NCI-H187 (cell line): ENCODE data around the gene IRX6.

Experiments
- DNase-seq, 2 experiments: peaks; one replicate each; lab custom pipeline; 2025; lab: John Stamatoyannopoulos, UW

IRX6 gene

DNA sequence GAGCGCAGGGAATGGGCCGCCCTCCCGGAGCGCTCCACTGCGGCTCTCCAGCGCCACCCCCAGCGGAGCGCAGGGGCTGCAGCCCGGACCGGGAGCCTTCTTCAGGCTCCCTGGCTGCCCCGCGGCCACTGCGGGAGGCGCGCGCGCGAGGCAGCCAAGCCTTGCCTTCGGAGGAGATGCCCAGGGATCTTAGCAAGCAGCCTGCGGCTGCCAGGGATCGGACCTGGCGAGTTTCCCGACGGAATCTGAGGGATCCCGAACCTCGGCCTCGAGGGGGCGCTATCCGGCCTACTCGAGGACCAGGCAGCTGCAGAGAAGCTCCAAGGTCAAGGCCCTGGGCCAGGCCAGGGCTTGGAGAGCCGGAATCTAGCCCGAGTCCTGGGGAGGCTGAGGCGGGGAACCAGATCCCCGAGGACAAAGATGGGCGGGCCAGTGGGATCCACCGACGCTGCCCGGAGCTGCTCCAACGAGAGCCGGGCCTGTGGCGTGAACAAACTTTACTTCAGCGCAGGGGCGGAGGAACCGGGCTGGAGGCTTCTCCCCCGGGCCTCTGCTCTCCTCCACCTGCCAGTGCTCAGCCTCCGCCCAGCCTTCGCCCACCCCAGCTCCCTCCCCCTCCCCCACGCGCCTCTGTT lies at the start of gene IRX6:
TSS of gene IRX6 (plus strand) at position 567 of the 635 bp plus-strand sequence. CDS start 889 bp downstream, outside the sequence.
- no peak for DNase-seq

DNA sequence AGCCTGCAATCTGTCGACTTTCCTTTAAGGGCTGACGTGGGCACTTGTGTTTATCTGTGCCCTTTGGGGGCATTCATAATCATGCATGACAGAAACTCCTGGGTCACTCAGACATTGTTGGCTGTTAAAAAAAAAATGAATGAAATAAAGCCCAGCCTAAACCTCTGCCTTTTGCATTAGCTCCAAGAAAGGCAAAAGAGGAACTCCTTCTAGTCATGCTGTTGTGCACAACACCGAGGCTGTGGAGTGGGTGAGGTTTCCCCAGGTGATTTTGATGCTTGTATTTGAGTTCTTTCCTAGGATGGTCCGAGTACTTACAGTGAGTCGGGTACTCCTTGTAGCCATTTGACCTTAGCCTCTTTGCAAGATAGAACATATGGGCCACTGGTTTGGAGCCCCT lies 49.6 kb upstream of the IRX6 start:
- DNase-seq: no peak

DNA sequence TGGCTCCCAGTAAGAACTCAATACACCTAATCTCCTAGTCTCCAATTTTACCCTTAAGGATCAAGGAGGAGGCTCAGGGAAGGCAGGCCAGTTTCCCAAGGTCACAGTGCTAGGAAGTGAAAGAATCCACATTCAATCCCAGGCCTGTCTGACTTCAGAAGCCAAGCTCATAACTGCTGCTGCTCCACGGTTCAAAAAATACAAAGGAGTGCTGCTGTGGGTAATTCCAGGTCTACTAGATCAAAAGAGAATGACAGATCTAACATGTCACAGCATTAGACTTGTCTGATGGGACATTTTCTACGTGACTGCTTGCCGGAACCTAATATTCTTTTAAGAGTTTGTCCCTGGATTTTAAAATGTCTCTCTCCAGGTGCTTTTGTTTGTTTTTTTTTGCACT lies 48.8 kb upstream of the IRX6 start:
- no peak for DNase-seq

DNA sequence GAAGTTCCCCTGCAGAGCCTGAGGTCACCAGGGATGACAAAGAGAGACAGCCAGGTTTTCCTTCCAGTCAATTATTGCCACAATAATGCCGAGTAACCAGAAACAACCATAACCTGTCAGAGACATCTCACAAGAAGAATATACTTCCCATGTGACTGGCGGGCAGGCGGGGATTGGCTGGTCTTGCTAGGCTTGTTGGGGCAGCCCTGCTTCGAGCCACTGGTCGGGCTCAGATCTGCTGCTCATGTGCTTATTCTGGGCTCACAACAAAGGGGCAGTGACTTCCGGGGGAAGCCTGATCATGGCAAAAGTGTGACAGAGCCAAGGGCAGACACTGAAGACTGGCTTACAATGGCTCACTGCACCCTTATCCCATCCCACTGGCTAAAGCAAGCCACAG lies 48.1 kb upstream of the IRX6 start:
- DNase-seq: no peak

DNA sequence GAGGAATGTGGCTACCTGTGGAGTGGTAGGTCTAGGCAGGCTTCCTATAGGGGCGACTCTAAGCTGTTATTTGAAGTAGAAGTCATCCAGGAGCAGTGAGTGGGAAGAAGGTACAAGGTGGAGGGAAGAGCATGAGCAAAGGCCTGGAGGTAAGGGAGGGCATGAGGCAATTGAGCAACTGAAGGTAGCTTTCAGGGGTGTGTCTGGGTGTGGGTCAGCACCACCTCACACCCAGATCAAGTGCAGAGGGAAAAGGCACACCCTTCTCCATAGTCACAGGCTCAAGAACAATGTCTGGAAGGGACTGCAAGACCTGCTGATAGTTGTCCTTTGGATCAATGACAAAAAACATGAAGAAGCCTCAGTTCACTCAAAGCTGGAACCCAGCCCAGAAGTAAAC lies 46.5 kb upstream of the IRX6 start:
- DNase-seq: no peak

DNA sequence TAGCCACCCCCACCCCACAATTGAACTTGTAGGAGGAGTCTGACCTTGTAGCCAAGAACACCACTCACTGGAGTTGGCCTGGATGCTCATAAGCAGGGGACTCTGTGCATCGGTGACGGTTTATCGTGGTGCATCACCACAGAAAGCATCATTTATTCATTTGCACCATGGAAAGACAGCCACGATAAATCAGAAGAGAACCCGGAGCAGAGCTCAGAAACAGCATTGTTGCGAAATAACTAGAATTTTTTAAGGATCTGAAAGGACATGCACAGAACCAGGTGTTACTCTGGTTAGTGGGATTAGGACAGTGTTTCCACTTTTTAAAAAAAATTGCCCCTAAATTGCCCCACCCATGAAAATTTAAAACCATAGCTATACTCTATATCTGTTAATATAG lies 44.4 kb upstream of the IRX6 start:
- DNase-seq: no peak

DNA sequence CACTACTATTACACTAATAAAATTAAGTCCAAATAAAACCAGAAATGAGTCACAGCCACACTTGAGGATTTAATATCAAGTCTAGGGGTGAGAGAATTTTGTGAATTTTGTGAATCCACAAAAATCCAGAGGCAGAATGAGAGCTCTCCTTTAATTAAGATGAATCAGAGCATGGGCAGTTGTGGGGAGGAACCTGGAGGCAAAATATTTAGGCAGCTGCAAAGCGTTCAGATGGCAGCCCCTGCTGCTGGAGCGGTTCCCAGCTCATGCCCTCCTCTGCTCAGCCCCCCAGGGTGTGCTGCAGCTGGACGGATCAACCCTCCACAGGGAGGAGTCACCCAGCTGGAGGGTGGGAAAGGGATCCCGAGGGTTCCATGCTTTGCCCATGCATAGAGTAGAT lies 43.4 kb upstream of the IRX6 start:
- no peak for DNase-seq

DNA sequence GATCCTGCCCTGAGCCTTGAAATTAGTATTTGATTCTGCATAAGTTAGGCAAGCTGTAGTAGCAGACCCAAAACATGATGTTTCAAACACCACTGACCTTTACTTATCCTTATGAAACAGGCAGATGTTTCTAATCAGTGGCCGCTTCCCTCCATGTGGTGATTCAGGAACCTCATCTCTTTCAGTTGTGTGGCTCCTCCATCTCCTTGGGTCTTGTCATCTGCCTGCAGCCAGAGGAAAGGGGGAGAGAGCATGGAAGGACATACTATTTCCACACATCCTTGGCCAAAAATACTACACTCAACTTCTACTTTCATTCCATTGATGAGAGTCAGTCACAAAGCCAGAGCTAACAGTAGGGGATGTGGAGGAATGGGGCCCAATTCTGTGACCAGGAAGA lies 41.6 kb upstream of the IRX6 start:
- no peak for DNase-seq

DNA sequence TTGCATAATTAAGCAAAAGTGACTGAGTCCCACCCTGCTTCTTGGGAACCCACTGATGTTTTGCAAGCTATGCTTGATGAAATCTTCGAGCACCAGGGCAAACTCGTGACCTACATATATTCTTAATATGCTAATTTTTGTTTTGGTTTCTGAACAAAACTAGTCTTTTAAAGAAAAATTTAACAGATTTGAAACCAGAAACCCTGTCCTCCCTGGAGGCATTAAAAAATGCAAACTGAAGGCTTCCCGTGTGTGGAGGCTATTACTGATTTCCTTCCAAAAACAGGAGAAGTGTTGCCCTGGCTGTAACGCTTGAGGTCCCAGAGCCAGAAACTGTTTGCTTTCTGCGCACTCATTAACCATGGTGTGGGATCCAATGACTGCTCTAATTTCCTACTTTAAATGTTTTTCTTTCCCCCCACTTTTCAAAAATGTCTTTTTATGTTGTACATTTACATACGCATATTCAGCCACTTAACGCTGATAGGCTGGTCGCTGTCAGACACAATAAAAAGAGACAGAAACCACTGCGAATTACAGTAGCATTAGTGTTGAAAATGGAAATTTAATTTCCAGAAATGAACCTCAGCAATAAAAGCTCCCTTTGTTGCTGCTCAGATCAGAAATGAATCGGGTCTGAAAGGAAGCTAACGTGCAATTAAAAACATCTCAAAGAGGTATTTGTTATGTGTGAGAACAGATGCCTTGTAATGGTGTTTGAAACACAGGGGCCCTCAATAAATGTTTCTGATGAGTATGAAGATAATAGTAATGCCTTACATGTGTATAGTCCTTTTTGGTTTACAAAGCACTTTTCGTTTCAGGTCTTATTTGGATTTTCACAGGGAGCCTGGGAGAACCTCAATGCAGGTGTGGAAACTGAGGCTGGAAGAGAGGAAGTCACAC lies 39.9 kb upstream of the IRX6 start:
- no peak for DNase-seq

DNA sequence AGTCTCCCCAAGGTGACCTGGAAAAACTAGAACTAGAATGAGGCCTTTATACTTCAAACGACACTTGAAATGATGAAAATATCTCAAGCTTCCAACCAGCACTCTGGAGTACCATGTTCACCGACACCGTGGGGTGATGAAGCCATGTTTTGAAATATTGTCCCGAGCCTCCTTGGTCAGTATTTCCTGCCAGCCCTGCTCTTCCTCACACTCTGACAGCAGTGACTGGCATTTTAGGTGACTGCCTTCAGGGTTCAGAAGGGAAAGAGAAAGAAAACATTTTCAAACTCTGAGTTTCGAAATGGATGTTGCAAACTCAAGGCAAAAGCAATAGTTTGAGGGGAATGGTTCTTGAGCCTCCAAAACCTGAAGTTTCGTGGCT lies 39.3 kb upstream of the IRX6 start:
- no peak for DNase-seq

DNA sequence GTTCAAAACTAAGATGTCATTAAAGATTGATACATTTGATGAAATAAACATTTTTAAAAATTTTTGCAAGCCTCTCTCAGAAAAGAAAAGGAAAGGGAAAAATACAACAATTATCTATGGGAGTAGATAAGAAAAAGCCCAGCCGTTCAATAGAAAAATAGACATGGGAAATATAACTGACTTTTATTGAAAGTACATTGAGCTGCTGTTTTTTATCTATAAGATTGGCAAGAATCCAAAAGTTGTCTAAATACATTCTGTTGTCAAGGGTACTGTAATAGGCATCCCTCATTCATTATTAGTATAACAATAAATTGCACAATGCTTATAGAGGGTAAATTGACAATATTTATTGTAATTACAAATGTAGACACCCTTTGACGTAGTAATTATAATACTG lies 38.4 kb upstream of the IRX6 start:
- DNase-seq: no peak

DNA sequence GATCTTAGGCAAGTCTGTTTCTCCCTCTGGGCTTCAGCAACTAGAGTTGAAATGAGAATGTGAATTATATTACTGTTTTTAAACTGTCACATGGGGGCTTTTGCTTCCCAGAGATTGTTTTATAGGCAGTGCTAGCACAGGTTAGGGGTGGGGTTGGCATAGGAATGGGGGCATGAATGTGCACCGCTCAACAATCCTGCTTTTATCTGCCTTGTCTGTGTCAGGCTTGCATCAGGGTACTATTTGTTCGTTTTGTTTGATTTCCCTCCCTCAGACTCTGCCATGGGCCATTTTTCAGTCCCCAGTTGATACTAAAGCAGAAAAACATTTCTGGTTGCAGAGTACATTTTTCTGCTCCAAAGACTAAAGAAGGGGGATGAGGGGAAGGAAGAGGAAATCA lies 34.6 kb upstream of the IRX6 start:
- no peak for DNase-seq

DNA sequence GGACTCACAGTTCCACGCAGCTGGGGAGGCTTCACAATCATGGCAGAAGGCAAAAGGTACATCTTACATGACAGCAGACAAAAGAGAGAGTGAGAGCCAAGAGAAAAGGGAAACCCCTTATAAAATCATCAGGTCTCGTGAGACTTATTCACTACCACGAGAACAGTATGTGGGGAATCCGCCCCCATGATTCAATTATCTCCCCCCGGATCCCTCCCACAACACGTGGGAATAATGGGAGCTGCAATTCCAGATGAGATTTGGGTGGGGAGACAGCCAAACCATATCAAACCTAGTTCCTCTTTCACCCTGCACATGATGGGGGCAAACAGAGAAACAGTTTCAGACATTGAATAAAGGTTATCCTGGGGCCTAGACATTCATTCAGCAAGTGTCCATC lies 32.2 kb upstream of the IRX6 start:
- DNase-seq: no peak

DNA sequence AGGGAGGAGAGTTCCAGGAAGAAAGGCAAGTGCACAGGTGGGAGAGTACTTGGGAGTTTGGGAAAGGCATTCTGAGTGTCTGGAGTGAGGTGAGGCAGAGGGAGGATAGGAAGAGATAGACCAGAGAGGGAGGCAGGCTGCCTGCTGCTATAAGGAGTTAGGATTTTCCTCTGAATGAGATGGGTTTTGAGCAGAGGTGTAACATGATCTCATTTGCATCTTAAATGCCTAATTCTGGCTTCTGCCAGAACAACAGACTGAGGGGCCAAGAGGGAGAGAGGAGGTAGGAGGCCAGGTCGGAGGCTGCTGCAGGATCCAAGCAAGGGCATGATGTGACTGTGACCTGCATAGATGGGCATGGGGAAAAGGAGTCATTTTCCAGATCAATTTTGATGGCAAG lies 31.5 kb upstream of the IRX6 start:
- DNase-seq: no peak

DNA sequence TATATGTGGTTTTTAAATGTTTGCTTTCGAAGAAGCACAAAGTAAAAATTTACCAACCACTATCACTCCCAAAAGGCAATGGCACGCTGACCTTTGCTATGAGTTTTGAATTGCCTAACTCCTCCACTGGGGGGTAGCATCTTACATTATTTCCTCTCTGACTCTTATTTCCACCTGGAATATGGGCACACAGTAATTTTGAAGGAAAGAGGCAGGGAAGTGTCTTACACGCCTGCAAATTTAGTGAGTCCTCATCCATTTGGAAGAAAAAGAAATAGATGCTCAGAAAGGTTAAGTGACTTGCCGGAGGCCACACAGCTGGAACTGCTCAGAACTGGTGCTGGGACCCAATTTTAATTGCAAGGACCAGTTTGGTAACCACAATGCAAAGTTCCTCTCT lies 29.9 kb upstream of the IRX6 start:
- no peak for DNase-seq

DNA sequence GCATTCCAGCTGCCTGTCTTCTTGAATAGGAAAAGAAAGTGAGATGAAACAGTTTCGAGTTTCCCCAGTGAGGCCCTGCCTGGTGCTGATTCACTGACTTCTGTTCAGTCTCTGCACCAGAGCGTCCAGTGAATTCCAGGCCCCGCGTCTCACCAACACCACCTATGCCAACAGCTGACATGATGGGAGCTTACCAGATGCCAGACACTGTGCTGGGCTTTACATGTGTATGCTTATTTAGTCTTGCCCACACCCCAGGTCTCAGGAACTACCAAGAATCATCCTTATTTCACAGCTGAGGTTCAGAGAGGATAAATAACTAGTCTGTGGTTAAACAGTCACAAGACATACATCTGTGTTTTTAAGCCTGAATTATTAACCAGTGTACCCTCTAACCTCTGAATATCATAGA lies 29.1 kb upstream of the IRX6 start:
- no peak for DNase-seq

DNA sequence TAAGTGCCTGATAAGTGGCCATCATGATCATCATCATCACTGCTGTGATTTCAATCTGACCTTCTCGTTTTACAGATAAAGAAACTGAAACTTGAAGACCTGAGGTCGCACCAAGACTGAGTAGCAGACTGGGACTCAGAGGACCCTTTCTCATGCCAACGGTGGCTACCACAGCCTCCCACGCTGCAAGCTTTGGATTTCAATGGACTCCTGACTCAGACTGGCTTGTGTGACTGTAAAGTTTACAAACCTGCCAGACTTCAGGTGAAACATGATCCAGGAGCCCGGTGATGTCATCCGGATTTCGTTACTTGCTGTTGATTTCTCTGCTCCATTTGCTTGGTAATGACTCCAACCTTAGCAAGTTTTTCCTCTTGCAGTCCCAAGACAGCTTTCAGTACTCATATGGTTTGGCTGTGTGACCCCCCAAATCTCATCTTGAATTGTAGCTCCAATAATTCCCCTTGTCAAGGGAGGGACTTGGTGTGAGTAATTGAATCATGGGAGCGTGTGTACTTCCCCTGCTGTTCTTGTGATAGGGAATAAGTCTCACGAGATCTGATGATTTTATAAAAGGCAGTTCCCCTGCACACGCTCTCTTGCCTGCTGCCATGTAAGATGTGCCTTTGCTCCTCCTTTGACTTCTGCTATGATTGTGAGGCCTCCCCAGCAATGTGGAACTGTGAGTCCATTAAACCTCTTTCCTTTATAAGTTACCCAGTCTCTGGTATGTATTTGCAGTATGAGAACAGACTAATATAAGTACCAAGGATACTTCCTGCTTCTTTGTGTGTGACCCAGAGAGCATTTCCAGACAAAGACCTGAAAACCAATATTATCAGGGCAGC lies 26.7 kb upstream of the IRX6 start:
- no peak for DNase-seq

DNA sequence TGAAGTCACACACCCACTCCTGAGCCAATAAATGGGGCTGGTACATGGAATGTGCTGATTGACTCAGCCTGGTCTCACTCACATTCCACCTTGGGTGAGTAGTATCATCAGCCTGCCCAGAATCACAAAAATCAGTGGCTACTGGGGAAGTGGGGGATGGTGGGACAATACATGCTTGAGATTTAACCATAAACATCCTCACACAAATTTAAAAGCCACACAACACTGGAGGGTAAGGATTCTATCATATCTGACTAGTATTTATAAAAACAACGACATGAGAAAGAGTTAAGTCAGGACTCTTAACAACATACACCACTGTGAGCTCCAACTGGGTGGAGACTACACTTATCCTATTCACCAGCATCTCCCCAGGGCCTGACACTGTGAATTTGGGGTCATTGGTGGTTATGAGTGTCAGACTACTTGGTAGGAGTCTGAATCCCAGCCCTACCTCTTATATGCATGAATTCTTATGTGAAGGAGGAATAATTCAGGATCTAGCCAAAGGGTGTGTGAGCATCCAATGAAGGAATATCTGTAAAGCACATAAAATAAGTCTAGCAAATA lies 26.0 kb upstream of the IRX6 start:
- DNase-seq: no peak

DNA sequence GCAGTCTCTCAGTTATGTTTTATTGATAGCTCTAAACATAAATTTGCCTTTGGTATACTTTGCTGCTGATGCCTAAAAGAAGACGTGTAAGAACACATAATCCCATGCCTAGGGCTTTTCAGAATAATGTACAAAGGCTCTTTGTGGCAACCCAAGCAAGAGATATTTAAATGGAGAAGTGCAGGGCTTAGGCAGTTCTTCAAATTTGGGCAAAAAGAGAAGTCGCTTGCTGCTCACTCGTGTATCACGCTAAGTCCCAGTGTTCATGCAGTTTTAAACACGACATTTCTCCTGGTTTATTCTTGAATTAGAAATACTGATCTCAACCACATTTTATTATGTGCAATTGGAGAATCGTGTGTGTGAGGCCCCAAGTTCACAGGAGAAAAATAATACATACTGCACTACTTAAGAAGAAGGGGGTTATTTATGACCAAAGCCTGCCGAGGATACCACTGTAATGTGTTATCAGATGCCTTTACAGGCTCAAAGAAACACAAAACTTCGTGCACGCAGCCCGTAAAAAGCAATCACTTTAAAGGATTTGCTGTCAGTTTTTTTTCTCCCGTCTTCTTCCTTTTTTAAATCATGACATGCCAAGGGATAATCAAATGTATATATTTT lies 22.5 kb upstream of the IRX6 start:
- no peak for DNase-seq

DNA sequence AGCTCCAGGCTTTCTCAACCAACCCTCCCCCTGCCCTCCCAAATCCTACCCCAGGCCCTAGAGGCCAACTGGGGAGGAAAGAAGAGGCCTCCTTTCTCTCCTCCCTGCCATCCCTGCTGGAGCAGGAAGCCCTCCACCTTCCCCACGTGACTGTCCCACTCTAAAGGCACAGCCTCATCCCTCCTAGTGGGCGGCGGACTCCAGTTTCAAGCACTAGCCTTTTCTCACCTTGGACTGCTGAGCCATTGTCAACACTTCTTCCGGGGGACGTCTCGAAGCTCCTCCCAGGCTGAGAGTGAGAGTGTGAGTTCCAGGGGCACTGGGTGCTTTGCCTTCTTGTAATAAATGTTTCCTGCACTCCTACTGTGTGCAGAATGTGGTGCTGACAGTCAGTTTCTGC lies 21.4 kb upstream of the IRX6 start:
- DNase-seq: no peak

DNA sequence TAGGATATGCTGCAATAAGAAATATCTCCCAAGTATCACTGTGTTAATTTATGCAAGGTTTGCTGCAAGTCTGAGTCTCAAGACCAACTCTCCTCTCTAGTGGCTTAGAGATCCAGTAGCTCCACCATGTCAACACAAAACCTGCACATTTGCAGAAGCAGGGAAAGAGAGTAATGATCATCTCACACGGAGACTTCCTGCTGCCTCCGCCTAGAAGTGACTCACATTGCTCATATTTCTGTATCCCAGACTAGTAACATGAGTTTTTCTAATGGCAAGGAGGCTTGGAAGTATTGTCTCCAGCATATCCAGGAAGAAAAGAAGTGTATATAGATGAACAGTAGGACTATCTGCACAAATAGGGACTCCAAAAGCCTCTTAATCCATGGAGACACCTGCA lies 15.0 kb upstream of the IRX6 start:
- no peak for DNase-seq

DNA sequence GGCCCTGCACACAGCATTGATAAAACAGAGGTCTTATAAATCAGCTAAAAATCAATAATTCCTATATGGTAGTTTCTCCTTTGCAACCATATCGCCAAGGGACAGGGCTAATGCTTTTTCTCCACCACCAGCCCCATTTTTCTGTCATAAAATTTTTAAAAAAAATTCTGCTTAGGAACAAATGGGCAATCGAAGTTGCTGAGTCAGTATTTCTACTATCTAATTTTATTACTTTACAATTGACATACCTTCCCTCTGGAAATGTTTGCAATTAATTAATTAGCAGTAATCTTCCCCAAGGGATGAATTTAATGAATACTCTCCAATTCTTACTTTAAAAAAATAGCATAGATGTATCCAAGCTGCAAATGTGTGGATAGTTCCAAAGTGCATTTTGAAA lies 1.7 kb upstream of the IRX6 start:
- DNase-seq: no peak
